Panc1 (cell line): Measurements from ENCODE around the gene MFSD8. TPM values are rescaled to one million over a fixed set of nuclear protein-coding genes. Genes with fewer than 3 reads are reported as not detected.
"Not testable (repeated sequence)": the region's sequence is repeated elsewhere in the genome, so short reads cannot be mapped to it uniquely, and the experiment has no call there.

Experiments used
- ATAC-seq: fragments of 200-7000 bp; cut with Tn5 transposase; 2 replicates; pipeline ENCODE4 v1.9.1; 2020; ENCODE audit warnings: mild to moderate bottlenecking, moderate library complexity
- BruUV-seq: library from RNA; stranded (reverse); fragments of 400-500 nt; replicated peaks from 2 replicates; lab custom pipeline; 2021; lab: Mats Ljungman, UMichigan
- CTCF ChIA-PET: fragments of 300-600 bp; sonication (Branson Sonifier 250); formaldehyde crosslinking; loops from one replicate; lab custom pipeline; 2022; ENCODE audit warnings: antibody characterized with exemption; lab: Charles Lee
- POLR2A ChIA-PET: fragments of 300-600 bp; sonication (Branson Sonifier 250); formaldehyde crosslinking; loops from one replicate; lab custom pipeline; 2022; ENCODE audit warnings: antibody characterized with exemption; lab: Charles Lee
- DNase-seq: peaks from one replicate; pipeline ENCODE4 v3.0.0-alpha.2; 2010; ENCODE audit warnings: low read depth, low spot score
- H3K27ac ChIP-seq: 2 replicates; pipeline ENCODE4 v1.5.1; 2011; ENCODE audit warnings: mild to moderate bottlenecking, low read length, inconsistent platforms
- H3K27me3 ChIP-seq: fragments of 200-500 bp; sonication (Bioruptor generic); 2 replicates; pipeline ENCODE4 v1.6.0; 2014; ENCODE audit warnings: low read length, inconsistent platforms; ENCODE audit not compliant: control insufficient read depth, insufficient read depth
- H3K36me3 ChIP-seq: fragments of 200-500 bp; sonication (Bioruptor generic); 2 replicates; pipeline ENCODE4 v1.5.1; 2014; ENCODE audit warnings: inconsistent platforms, mild to moderate bottlenecking, low read length, moderate library complexity; ENCODE audit not compliant: control insufficient read depth, insufficient read depth
- H3K4me1 ChIP-seq: 2 replicates; pipeline ENCODE4 v1.5.1; 2011; ENCODE audit warnings: inconsistent platforms, mild to moderate bottlenecking, low read length, moderate library complexity; ENCODE audit not compliant: control insufficient read depth, insufficient read depth
- H3K4me3 ChIP-seq, 2 experiments: 2 replicates each; pipeline ENCODE4 v1.5.1; 2011 to 2012; ENCODE audit warnings: low read depth in 2 of 2, low read length in 2 of 2, mild to moderate bottlenecking in 2 of 2, inconsistent platforms in 1 of 2, moderate library complexity in 1 of 2
- H3K9me3 ChIP-seq: fragments of 200-500 bp; sonication (Bioruptor generic); 2 replicates; pipeline ENCODE4 v1.5.1; 2014; ENCODE audit warnings: low read depth, mild to moderate bottlenecking, inconsistent platforms, low read length, moderate library complexity; ENCODE audit not compliant: control insufficient read depth, insufficient read depth
- POLR2AphosphoS5 ChIP-seq: IDR thresholded peaks from 2 replicates; pipeline ENCODE4 v1.6.1; 2012; ENCODE audit warnings: mild to moderate bottlenecking, low read depth, low read length, moderate library complexity
- SIN3A ChIP-seq: IDR thresholded peaks from 2 replicates; pipeline ENCODE4 v1.6.1; 2012; ENCODE audit warnings: low read depth, mild to moderate bottlenecking, low read length, moderate library complexity, borderline replicate concordance; ENCODE audit not compliant: insufficient read depth
- TCF7L2 ChIP-seq: IDR thresholded peaks from 2 replicates; pipeline ENCODE4 v1.6.1; 2011; ENCODE audit warnings: mild to moderate bottlenecking, low read depth, low read length, inconsistent platforms
- in situ Hi-C: cut with HindIII; loops from 2 replicates; pipeline ENCODE4 v1.10.0; 2016; ENCODE audit warnings: low sequenced_read_pairs, low pct_unique_long_range_greater_than_20kb
- intact Hi-C: fragments of 100-400 bp; cut with micrococcal nuclease; formaldehyde crosslinking; loops from one replicate; pipeline ENCODE4 v1.10.0; 2022; ENCODE audit not compliant: unreplicated experiment
- total RNA-seq: library from RNA; stranded (reverse); gene quantifications from one replicate; pipeline ENCODE4 v1.2.1, GENCODE V29; 2021; ENCODE audit not compliant: unreplicated experiment
- TF ChIP-seq, protein P1 (sequence below): fragments of 450-650 bp; IDR thresholded peaks from 2 replicates; pipeline ENCODE4 v1.5.1; 2017; ENCODE audit warnings: mild to moderate bottlenecking
- TF ChIP-seq, protein P2 (sequence below), 2 experiments: IDR thresholded peaks; 2 replicates each; pipeline ENCODE4 v1.6.1; 2011 to 2012; ENCODE audit warnings: low read depth in 2 of 2, control low read depth in 1 of 2, low read length in 1 of 2, mild to moderate bottlenecking in 1 of 2, moderate library complexity in 1 of 2; ENCODE audit not compliant: insufficient read depth in 1 of 2

The MFSD8 gene
- total RNA-seq, 1 experiment from 2014 or later = 15.1 TPM

DNA sequence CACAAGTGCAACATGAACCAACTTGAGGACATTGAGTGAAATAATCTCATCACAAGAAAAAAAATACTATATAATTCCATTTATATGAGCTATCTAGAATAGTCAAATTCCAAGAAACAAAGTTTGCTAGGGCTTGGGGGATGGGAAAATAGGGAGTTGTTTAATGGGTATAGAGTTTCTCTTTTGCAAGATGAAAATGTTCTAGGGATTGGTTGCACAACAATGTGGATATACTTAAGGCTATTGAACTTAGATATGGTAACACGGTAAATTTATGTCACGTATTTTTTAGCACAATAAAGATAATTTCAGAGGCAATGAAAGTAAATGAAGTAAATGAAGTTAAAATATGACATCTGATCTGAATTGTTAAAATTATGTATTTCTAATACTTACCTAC, 7.9 kb downstream of the MFSD8 start:
- in situ Hi-C loops = no loop called here
- no peak for DNase-seq
- POLR2A ChIA-PET = no interaction called here
- Histone ChIP-seq H3K27me3 (no peaks in the 10 kb centered on the region), H3K4me1 (no peaks in the 10 kb centered on the region; the same call in 1 of the 2 replicates), H3K36me3 (no peaks in the 10 kb centered on the region), H3K9me3 (no peaks in the 10 kb centered on the region), H3K4me3 (no peak overlapping the region), H3K27ac (no peak overlapping the region)
- no peak for ATAC-seq
- intact Hi-C loops = no loop called here
- TF ChIP-seq SIN3A (no peak), POLR2AphosphoS5 (no peak), TCF7L2 (no peak)
- TF ChIP-seq, protein P1, sequence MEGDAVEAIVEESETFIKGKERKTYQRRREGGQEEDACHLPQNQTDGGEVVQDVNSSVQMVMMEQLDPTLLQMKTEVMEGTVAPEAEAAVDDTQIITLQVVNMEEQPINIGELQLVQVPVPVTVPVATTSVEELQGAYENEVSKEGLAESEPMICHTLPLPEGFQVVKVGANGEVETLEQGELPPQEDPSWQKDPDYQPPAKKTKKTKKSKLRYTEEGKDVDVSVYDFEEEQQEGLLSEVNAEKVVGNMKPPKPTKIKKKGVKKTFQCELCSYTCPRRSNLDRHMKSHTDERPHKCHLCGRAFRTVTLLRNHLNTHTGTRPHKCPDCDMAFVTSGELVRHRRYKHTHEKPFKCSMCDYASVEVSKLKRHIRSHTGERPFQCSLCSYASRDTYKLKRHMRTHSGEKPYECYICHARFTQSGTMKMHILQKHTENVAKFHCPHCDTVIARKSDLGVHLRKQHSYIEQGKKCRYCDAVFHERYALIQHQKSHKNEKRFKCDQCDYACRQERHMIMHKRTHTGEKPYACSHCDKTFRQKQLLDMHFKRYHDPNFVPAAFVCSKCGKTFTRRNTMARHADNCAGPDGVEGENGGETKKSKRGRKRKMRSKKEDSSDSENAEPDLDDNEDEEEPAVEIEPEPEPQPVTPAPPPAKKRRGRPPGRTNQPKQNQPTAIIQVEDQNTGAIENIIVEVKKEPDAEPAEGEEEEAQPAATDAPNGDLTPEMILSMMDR = no peak
- CTCF ChIA-PET = no interaction called here
- BruUV-seq = no TSS peak

DNA sequence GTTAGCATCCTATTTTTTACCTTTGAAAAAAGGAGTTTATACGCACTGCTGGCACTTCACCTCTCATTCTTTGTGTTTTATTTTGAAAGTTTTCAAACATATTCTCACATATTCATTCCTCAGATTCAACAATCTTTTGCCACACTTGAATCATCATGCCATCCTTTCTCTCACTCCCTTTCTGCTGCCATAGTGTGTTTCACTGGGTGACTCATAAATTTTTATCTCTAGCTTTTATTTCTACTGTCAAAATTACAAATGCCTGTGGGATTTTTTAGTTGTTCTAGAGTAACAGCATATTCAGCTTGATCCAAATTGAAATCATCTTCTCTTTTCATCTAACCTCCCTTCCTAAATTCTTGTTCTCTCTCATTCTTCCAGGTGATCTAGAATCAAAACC, 28.0 kb downstream of the MFSD8 start:
- ATAC-seq = no peak
- Histone ChIP-seq H3K27ac (no peak overlapping the region), H3K36me3 (no peaks in the 10 kb centered on the region; the same call in 1 of the 2 replicates), H3K4me3 (no peak overlapping the region), H3K4me1 (no peaks in the 10 kb centered on the region), H3K9me3 (no peaks in the 10 kb centered on the region), H3K27me3 (no peaks in the 10 kb centered on the region)
- no peak for DNase-seq
- TSS peak; percentile 43 for BruUV-seq
- CTCF ChIA-PET = no interaction called here
- in situ Hi-C loops (no loop called here), intact Hi-C loops (no loop called here)
- no peak for TF ChIP-seq SIN3A
- TF ChIP-seq TCF7L2 = no peak
- no peak for TF ChIP-seq POLR2AphosphoS5
- TF ChIP-seq, protein P2, sequence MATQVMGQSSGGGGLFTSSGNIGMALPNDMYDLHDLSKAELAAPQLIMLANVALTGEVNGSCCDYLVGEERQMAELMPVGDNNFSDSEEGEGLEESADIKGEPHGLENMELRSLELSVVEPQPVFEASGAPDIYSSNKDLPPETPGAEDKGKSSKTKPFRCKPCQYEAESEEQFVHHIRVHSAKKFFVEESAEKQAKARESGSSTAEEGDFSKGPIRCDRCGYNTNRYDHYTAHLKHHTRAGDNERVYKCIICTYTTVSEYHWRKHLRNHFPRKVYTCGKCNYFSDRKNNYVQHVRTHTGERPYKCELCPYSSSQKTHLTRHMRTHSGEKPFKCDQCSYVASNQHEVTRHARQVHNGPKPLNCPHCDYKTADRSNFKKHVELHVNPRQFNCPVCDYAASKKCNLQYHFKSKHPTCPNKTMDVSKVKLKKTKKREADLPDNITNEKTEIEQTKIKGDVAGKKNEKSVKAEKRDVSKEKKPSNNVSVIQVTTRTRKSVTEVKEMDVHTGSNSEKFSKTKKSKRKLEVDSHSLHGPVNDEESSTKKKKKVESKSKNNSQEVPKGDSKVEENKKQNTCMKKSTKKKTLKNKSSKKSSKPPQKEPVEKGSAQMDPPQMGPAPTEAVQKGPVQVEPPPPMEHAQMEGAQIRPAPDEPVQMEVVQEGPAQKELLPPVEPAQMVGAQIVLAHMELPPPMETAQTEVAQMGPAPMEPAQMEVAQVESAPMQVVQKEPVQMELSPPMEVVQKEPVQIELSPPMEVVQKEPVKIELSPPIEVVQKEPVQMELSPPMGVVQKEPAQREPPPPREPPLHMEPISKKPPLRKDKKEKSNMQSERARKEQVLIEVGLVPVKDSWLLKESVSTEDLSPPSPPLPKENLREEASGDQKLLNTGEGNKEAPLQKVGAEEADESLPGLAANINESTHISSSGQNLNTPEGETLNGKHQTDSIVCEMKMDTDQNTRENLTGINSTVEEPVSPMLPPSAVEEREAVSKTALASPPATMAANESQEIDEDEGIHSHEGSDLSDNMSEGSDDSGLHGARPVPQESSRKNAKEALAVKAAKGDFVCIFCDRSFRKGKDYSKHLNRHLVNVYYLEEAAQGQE (IDR thresholded peaks at IDR 0.05; ENCODE audit: insufficient read depth in 1 of 2, low read depth in 2 of 2, low read length in 1 of 2) = no peak
- TF ChIP-seq, protein P1 = no peak
- POLR2A ChIA-PET = no interaction called here

DNA sequence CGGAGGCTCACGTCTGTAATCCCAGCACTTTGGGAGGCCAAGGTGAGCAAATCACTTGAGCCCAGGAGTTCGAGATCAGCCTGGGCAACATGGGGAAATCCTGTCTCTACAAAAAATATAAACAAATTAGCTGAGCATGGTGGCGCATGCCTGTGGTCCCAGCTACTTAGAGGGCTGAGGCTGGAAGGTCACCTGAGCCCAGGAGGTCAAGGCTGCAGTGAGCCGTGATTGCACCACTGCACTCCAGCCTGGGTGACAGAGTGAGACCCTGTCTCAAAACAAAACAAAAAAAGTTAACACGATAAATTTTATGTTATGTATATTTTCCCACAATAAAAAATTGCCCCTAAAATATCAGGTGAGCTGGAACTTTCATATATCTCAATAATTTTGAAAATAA, 33.1 kb downstream of the MFSD8 start:
- H3K9me3 ChIP-seq, DNase-seq, in situ Hi-C loops, CTCF ChIA-PET, H3K4me3 ChIP-seq, H3K27ac ChIP-seq, H3K36me3 ChIP-seq, H3K4me1 ChIP-seq, H3K27me3 ChIP-seq, ATAC-seq, intact Hi-C loops, BruUV-seq: not testable (repeated sequence)
- POLR2A ChIA-PET = interaction anchor here (0.6 kb wide), 1 partner anchor 154 kb away, joined by 8 read pairs; no protein-coding TSS in a partner anchor
